H9 (cell line): Measurements from ENCODE around the gene KRTAP12-1. TPM values are rescaled to one million over a fixed set of nuclear protein-coding genes. Genes with fewer than 3 reads are reported as not detected.

Experiments used
- DNase-seq: peaks from one replicate; pipeline ENCODE4 v3.0.0-alpha.2; 2017
- H2AFZ ChIP-seq: one replicate; pipeline ENCODE4 v1.6.1; 2013; ENCODE audit warnings: mild to moderate bottlenecking, low read length, control low read depth, moderate library complexity
- H2AK5ac ChIP-seq: 2 replicates; pipeline ENCODE4 v1.6.1; 2013; ENCODE audit warnings: low read length, control low read depth, mixed read lengths; ENCODE audit not compliant: insufficient read length
- H2BK120ac ChIP-seq: one replicate; pipeline ENCODE4 v1.6.1; 2013; ENCODE audit warnings: low read depth, mild to moderate bottlenecking, low read length, control low read depth, inconsistent platforms; ENCODE audit not compliant: poor library complexity, severe bottlenecking
- H2BK12ac ChIP-seq: 2 replicates; pipeline ENCODE4 v1.6.1; 2013; ENCODE audit warnings: low read length, control low read depth, mixed read lengths, low read depth; ENCODE audit not compliant: insufficient read length
- H2BK15ac ChIP-seq: 2 replicates; pipeline ENCODE4 v1.6.1; 2013; ENCODE audit warnings: low read depth, low read length, control low read depth
- H2BK20ac ChIP-seq: one replicate; pipeline ENCODE4 v1.6.1; 2013; ENCODE audit warnings: low read depth, mild to moderate bottlenecking, low read length, control low read depth, inconsistent platforms; ENCODE audit not compliant: poor library complexity, severe bottlenecking
- H2BK5ac ChIP-seq: 2 replicates; pipeline ENCODE4 v1.6.1; 2013; ENCODE audit warnings: low read length, control low read depth, mixed read lengths; ENCODE audit not compliant: insufficient read length
- H3K14ac ChIP-seq: 2 replicates; pipeline ENCODE4 v1.6.1; 2013; ENCODE audit warnings: low read length, control low read depth; ENCODE audit not compliant: insufficient read depth
- H3K18ac ChIP-seq: 2 replicates; pipeline ENCODE4 v1.6.1; 2013; ENCODE audit warnings: low read depth, mild to moderate bottlenecking, mixed read lengths, low read length, control low read depth; ENCODE audit not compliant: insufficient read length
- H3K23ac ChIP-seq: 2 replicates; pipeline ENCODE4 v1.6.1; 2013; ENCODE audit warnings: low read length, control low read depth, mixed read lengths, low read depth; ENCODE audit not compliant: insufficient read length
- H3K23me2 ChIP-seq: 2 replicates; pipeline ENCODE4 v1.6.1; 2013; ENCODE audit warnings: low read depth, mild to moderate bottlenecking, mixed read lengths, low read length, control low read depth; ENCODE audit not compliant: insufficient read length, poor library complexity, severe bottlenecking
- H3K27ac ChIP-seq: 2 replicates; pipeline ENCODE4 v1.5.1; 2013; ENCODE audit warnings: low read length, control low read depth, mixed read lengths, low read depth; ENCODE audit not compliant: insufficient read length
- H3K27me3 ChIP-seq: 2 replicates; pipeline ENCODE4 v1.6.1; 2013; ENCODE audit warnings: low read length, control low read depth, inconsistent platforms; ENCODE audit not compliant: insufficient read depth
- H3K4ac ChIP-seq: 2 replicates; pipeline ENCODE4 v1.6.1; 2013; ENCODE audit warnings: low read depth, mild to moderate bottlenecking, control low read depth, inconsistent platforms, low read length, moderate library complexity
- H3K4me1 ChIP-seq: 2 replicates; pipeline ENCODE4 v1.6.1; 2013; ENCODE audit warnings: low read length, control low read depth, inconsistent platforms; ENCODE audit not compliant: insufficient read depth
- H3K4me2 ChIP-seq: 2 replicates; pipeline ENCODE4 v1.6.1; 2013; ENCODE audit warnings: low read length, control low read depth, mixed read lengths; ENCODE audit not compliant: insufficient read length, insufficient read depth
- H3K56ac ChIP-seq: 2 replicates; pipeline ENCODE4 v1.6.1; 2013; ENCODE audit warnings: low read depth, mild to moderate bottlenecking, mixed read lengths, low read length, control low read depth; ENCODE audit not compliant: insufficient read length
- H3K79me1 ChIP-seq: 2 replicates; pipeline ENCODE4 v1.6.1; 2013; ENCODE audit warnings: low read depth, mild to moderate bottlenecking, moderate library complexity, low read length, control low read depth, inconsistent platforms; ENCODE audit not compliant: insufficient read depth, poor library complexity, severe bottlenecking
- H3K79me2 ChIP-seq: 2 replicates; pipeline ENCODE4 v1.6.1; 2013; ENCODE audit warnings: low read length, control low read depth, inconsistent platforms; ENCODE audit not compliant: insufficient read depth
- H3K9ac ChIP-seq: 2 replicates; pipeline ENCODE4 v1.6.1; 2013; ENCODE audit warnings: low read length, control low read depth, mixed read lengths; ENCODE audit not compliant: insufficient read length; ENCODE audit errors: extremely low read depth
- H3K9me3 ChIP-seq: one replicate; pipeline ENCODE4 v1.6.1; 2013; ENCODE audit warnings: low read depth, low read length, inconsistent platforms; ENCODE audit not compliant: control insufficient read depth
- H3T11ph ChIP-seq: one replicate; pipeline ENCODE4 v1.6.1; 2013; ENCODE audit warnings: mild to moderate bottlenecking, low read length, control low read depth, inconsistent platforms
- H4K20me1 ChIP-seq: one replicate; pipeline ENCODE4 v1.6.1; 2013; ENCODE audit not compliant: control insufficient read depth, insufficient read length, insufficient read depth
- H4K5ac ChIP-seq: 2 replicates; pipeline ENCODE4 v1.6.1; 2013; ENCODE audit warnings: low read depth, mild to moderate bottlenecking, mixed read lengths, low read length, control low read depth; ENCODE audit not compliant: insufficient read length
- H4K8ac ChIP-seq: replicated peaks from 2 replicates; pipeline ENCODE4 v1.6.1; 2013; ENCODE audit warnings: low read length, control low read depth, mixed read lengths, low read depth; ENCODE audit not compliant: insufficient read length
- H4K91ac ChIP-seq: 2 replicates; pipeline ENCODE4 v1.6.1; 2013; ENCODE audit warnings: low read depth, mild to moderate bottlenecking, moderate library complexity, mixed read lengths, low read length, control low read depth; ENCODE audit not compliant: insufficient read length
- H3K27ac Mint-ChIP-seq, 3 experiments: 2 replicates in 2 of 3; 3 replicates in 1 of 3; pipeline ENCODE4 v1.8.0; 2020 to 2021; ENCODE audit warnings: mixed read lengths in 3 of 3, mild to moderate bottlenecking in 1 of 3, moderate library complexity in 1 of 3
- H3K27me3 Mint-ChIP-seq: 2 replicates; pipeline ENCODE4 v1.8.0; 2021; ENCODE audit warnings: low read depth, mild to moderate bottlenecking, moderate library complexity, mixed read lengths
- H3K36me3 Mint-ChIP-seq, 3 experiments: 2 replicates in 2 of 3; 3 replicates in 1 of 3; pipeline ENCODE4 v1.8.0; 2020 to 2021; ENCODE audit warnings: low read depth in 3 of 3, mixed read lengths in 3 of 3; ENCODE audit not compliant: insufficient read depth in 1 of 3
- H3K4me1 Mint-ChIP-seq, 2 experiments: 2 replicates each; pipeline ENCODE4 v1.8.0; 2020; ENCODE audit warnings: mixed read lengths in 2 of 2
- H3K4me3 Mint-ChIP-seq, 2 experiments: 2 replicates in 1 of 2; 3 replicates in 1 of 2; pipeline ENCODE4 v1.8.0; 2020 to 2021; ENCODE audit warnings: mild to moderate bottlenecking in 2 of 2, mixed read lengths in 2 of 2, moderate library complexity in 1 of 2
- H3K9me3 Mint-ChIP-seq, 2 experiments: 2 replicates in 1 of 2; 3 replicates in 1 of 2; pipeline ENCODE4 v1.8.0; 2020; ENCODE audit warnings: mild to moderate bottlenecking in 2 of 2, mixed read lengths in 2 of 2, moderate library complexity in 1 of 2
- CTCF ChIP-seq: fragments of 200-600 bp; sonication (generic); conservative IDR thresholded peaks from 3 replicates; pipeline ENCODE4 v1.8.0; 2021; ENCODE audit warnings: antibody characterized with exemption, mild to moderate bottlenecking
- WGBS: extraction: QIAGEN DNeasy Blood & Tissue Kit; methylation state at CpG from one replicate; pipeline ENCODE4 v1.1.7; 2013; ENCODE audit warnings: missing lambda C conversion rate, low lambda C conversion rate, mixed read lengths; ENCODE audit not compliant: insufficient read length; ENCODE audit errors: extremely low coverage; 5-methylcytosine and 5-hydroxymethylcytosine counted together
- total RNA-seq: library from RNA; stranded (reverse); gene quantifications from 2 replicates; pipeline ENCODE4 v1.2.1, GENCODE V29; 2021

KRTAP12-1 gene
- total RNA-seq, 1 experiment from 2014 or later, result not detected

GRCh38 chr21:44722731-44723130 lies 40.8 kb upstream of the KRTAP12-1 start:
- no peak overlapping the region for H4K8ac ChIP-seq
- no peak overlapping the region for H2BK120ac ChIP-seq
- Mint-ChIP-seq H3K36me3 (no peaks in the 10 kb centered on the region), H3K9me3 (peaks cover 0 to 4% of the 10 kb centered on the region in 2 experiments; a peak in 2 of 5 replicates), H3K27me3 (peaks cover 26% of the 10 kb centered on the region), H3K4me1 (peaks cover 22 to 28% of the 10 kb centered on the region in 2 experiments), H3K27ac (no peak overlapping the region), H3K4me3 (peak overlapping the region in 1 of 2 experiments; percentile 58; a peak in 1 of 5 replicates)
- no peak overlapping the region for H3K4ac ChIP-seq
- H3K56ac ChIP-seq, result no peak overlapping the region
- no peak for TF ChIP-seq CTCF
- no peaks in the 10 kb centered on the region for H4K20me1 ChIP-seq
- no peak overlapping the region for H3K18ac ChIP-seq
- H2AK5ac ChIP-seq, result no peak overlapping the region
- H3T11ph ChIP-seq, result no peak overlapping the region
- H3K23me2 ChIP-seq, result no peaks in the 10 kb centered on the region
- no peaks in the 10 kb centered on the region; the same call in 1 of the 2 replicates for H3K27me3 ChIP-seq
- H2BK5ac ChIP-seq, result no peak overlapping the region
- no peaks in the 10 kb centered on the region for H3K4me1 ChIP-seq
- no peak overlapping the region for H2BK20ac ChIP-seq
- no peak overlapping the region for H3K14ac ChIP-seq
- H3K79me2 ChIP-seq, result no peaks in the 10 kb centered on the region
- no peak overlapping the region for H3K23ac ChIP-seq
- peak; percentile 30 for DNase-seq
- no peak overlapping the region for H3K27ac ChIP-seq
- H2AFZ ChIP-seq, result no peak overlapping the region
- no peak overlapping the region for H2BK12ac ChIP-seq
- no peak overlapping the region for H2BK15ac ChIP-seq
- H4K5ac ChIP-seq, result no peak overlapping the region
- H3K4me2 ChIP-seq, result peak overlapping the region; percentile 40
- H3K9me3 ChIP-seq, result no peaks in the 10 kb centered on the region
- no peaks in the 10 kb centered on the region for H3K79me1 ChIP-seq
- WGBS, result no CpG with 5 or more reads among the region's 5 CpGs
- no peak overlapping the region for H3K9ac ChIP-seq
- no peak overlapping the region for H4K91ac ChIP-seq
